HG03066 (cell line): Measurements from ENCODE around the gene ZNF10.

Experiments used
- ATAC-seq: cut with Tn5 transposase; IDR thresholded peaks from one replicate; pipeline ENCODE4 v1.9.1; 2021; ENCODE audit warnings: low read depth; ENCODE audit not compliant: unreplicated experiment

The ZNF10 gene

GRCh38 chr12:133130038-133130807 lies at the start of gene ZNF10, which contains the start of gene ZNF891:
ZNF10 (plus strand) TSS chr12:133130627; CDS start chr12:133144493, 13,866 bp downstream.
ZNF891 (minus strand) TSS chr12:133130274; CDS start chr12:133121918, 8,356 bp downstream.
- peak; percentile 86 for ATAC-seq

- no peak for ATAC-seq
Observed at GRCh38 chr12:133081159-133081780, 49.2 kb upstream of the ZNF10 start.

- no peak for ATAC-seq
Observed at GRCh38 chr12:133083345-133083744, 47.1 kb upstream of the ZNF10 start.

- ATAC-seq = no peak
Observed at GRCh38 chr12:133105620-133106019, 24.8 kb upstream of the ZNF10 start.

- ATAC-seq = no peak
Observed at GRCh38 chr12:133106253-133106652, 24.2 kb upstream of the ZNF10 start.

- no peak for ATAC-seq
Observed at GRCh38 chr12:133107121-133107520, 23.3 kb upstream of the ZNF10 start.

GRCh38 chr12:133108150-133108549 lies 22.3 kb upstream of the ZNF10 start:
- no peak for ATAC-seq

- ATAC-seq = no peak
Observed at GRCh38 chr12:133120385-133121191, 9.8 kb upstream of the ZNF10 start.

- no peak for ATAC-seq
Observed at GRCh38 chr12:133124674-133125073, 5.8 kb upstream of the ZNF10 start.

- peak; percentile 10 for ATAC-seq
Observed at GRCh38 chr12:133129368-133130037, 924 bp upstream of the ZNF10 start.

- no peak for ATAC-seq
Observed at GRCh38 chr12:133130808-133131128, 341 bp downstream of the ZNF10 start.

GRCh38 chr12:133135747-133136146 lies 5.3 kb downstream of the ZNF10 start:
- ATAC-seq = no peak

GRCh38 chr12:133145981-133146380 lies 15.6 kb downstream of the ZNF10 start:
- ATAC-seq = no peak

- no peak for ATAC-seq
Observed at GRCh38 chr12:133156125-133156690, 25.8 kb downstream of the ZNF10 start.

- no peak for ATAC-seq
Observed at GRCh38 chr12:133165776-133166175, 35.3 kb downstream of the ZNF10 start.

GRCh38 chr12:133172491-133172890 lies 42.1 kb downstream of the ZNF10 start:
- ATAC-seq = no peak

- no peak for ATAC-seq
Observed at GRCh38 chr12:133174901-133175300, 44.5 kb downstream of the ZNF10 start.

GRCh38 chr12:133180669-133181068 lies 50.2 kb downstream of the ZNF10 start:
- ATAC-seq = no peak

- ATAC-seq = peak; percentile 91
Observed at GRCh38 chr12:133181238-133181959, 51.0 kb downstream of the ZNF10 start, which contains the start of gene ZNF268. ZNF268 (plus strand) TSS chr12:133181495; CDS start chr12:133181998, 503 bp downstream.

GRCh38 chr12:133190176-133190575 lies 59.7 kb downstream of the ZNF10 start:
- no peak for ATAC-seq
